Right lobe of liver (tissue), 4 donors: ENCODE data around the gene UTP18.

Experiments used
- POLR2A ChIP-seq: fragments of 450-650 bp; IDR thresholded peaks from one replicate; pipeline ENCODE4 v1.6.1; 2017; ENCODE audit warnings: antibody characterized with exemption, mild to moderate bottlenecking
- TF ChIP-seq, protein P1 (sequence below), 4 donors: fragments of 200-600 bp in 3 of 4; fragments of 450-650 bp in 1 of 4; IDR thresholded peaks; one replicate each; pipeline versions ENCODE4 v1.5.1 to v1.8.0; 2016 to 2022; ENCODE audit warnings: antibody characterized with exemption in 4 of 4, mild to moderate bottlenecking in 2 of 4
- donor health status: DM: no; HTN: no; CAD: no.
- donor health status: DM: no; HTN: no; CAD: no.
- donor health status: DM: no; HTN: yes; CAD: no.

DNA sequence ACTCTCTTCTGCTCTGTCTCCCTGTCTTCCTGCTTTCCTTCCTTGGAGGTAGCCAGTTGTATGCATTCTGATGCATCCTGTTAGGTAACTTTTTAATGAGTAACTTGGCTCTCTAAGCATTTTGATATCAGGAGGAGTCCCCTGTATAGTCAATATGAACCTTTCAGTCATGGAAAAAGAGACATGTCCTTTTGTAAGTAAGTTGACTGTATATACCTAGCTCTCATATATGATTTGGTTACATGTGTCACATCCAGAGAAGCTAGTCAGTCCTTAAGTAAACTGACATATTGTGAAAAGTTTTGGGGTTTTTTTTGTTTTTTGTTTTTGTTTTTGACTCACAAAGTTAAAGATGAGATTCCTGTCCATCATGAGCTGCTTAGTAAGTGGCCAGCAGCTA lies 18.8 kb downstream of the UTP18 start:
- TF ChIP-seq, protein P1, sequence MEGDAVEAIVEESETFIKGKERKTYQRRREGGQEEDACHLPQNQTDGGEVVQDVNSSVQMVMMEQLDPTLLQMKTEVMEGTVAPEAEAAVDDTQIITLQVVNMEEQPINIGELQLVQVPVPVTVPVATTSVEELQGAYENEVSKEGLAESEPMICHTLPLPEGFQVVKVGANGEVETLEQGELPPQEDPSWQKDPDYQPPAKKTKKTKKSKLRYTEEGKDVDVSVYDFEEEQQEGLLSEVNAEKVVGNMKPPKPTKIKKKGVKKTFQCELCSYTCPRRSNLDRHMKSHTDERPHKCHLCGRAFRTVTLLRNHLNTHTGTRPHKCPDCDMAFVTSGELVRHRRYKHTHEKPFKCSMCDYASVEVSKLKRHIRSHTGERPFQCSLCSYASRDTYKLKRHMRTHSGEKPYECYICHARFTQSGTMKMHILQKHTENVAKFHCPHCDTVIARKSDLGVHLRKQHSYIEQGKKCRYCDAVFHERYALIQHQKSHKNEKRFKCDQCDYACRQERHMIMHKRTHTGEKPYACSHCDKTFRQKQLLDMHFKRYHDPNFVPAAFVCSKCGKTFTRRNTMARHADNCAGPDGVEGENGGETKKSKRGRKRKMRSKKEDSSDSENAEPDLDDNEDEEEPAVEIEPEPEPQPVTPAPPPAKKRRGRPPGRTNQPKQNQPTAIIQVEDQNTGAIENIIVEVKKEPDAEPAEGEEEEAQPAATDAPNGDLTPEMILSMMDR (IDR thresholded peaks at IDR 0.05) = no peak
- no peak for TF ChIP-seq POLR2A
